Stimulated activated CD8-positive, alpha-beta memory T cell treated with anti-CD3 and anti-CD28 coated beads, Interleukin-15, amount 100 ng/mL, for 4 hours (primary cell): ENCODE data around the gene TMEM40.
"Not testable (repeated sequence)": the region's sequence is repeated elsewhere in the genome, so short reads cannot be mapped to it uniquely, and the experiment has no call there.

Experiments used
- DNase-seq, 2 donors: peaks; one replicate each; pipeline ENCODE4 v3.0.0-alpha.2; 2020; ENCODE audit warnings: low read depth in 2 of 2

The TMEM40 gene

GRCh38 chr3:12759097-12759679 lies at the start of gene TMEM40:
Gene TMEM40 (minus strand): TSS chr3:12759259. CDS start chr3:12749832, 9,427 bp downstream.
- no peak for DNase-seq

GRCh38 chr3:12808587-12808986 lies 49.5 kb upstream of the TMEM40 start:
- no peak for DNase-seq

DNA sequence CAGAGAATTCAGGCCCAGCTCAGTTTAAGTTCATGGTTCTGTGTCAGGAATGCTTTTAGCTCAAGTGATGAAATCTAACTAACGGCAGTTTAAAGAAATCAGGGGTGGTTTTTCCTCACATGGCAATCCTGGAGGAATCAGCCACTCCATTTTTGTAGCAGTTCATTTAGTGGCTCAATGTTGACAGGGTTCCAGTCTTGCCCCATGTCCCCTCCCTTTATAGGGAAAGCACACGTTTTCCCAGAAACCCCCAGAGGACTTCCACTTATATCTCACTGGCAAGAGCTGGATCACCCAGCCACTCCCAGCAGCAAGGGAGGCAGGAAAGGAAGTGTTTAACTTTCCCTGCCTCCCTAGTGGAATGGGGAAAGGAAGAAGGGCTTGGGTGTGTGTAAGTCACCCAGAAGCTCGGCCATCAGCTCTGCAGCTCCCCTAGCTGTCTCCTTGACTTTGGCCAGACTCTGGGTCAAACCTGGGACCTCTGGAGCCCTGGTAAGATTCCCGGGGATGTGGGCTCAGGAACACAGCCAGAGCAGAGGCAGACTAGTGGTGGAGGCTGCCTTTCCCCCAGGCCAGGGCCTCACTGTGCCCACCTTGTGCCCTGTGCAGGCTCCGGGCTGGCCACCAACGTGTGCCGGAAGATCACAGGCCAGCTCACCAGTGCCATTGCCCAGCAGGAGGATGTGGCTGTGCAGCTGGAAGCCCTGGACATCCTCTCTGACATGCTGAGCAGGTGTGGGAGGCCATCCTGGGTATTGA lies 48.7 kb upstream of the TMEM40 start:
- DNase-seq, result no peak

- no peak for DNase-seq
Observed at GRCh38 chr3:12807066-12807465, 48.0 kb upstream of the TMEM40 start.

DNA sequence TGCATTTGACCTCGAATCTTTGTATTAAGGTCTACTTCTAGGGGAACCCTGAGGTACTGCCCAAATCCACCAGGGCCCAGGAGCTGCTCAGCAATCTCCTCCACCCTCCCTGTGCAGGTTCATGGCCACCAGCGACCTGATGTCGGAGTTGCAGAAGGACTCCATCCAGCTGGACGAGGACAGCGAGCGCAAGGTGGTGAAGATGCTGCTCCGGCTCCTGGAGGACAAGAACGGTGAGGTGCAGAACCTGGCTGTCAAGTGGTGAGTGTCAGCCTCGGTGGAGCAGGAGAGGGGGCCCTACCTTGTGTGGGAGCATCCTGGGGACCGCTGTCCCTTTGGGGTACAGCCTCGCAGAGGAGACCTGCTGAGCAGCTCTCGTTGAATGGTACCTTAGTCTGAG lies 44.3 kb upstream of the TMEM40 start:
- no peak for DNase-seq

DNA sequence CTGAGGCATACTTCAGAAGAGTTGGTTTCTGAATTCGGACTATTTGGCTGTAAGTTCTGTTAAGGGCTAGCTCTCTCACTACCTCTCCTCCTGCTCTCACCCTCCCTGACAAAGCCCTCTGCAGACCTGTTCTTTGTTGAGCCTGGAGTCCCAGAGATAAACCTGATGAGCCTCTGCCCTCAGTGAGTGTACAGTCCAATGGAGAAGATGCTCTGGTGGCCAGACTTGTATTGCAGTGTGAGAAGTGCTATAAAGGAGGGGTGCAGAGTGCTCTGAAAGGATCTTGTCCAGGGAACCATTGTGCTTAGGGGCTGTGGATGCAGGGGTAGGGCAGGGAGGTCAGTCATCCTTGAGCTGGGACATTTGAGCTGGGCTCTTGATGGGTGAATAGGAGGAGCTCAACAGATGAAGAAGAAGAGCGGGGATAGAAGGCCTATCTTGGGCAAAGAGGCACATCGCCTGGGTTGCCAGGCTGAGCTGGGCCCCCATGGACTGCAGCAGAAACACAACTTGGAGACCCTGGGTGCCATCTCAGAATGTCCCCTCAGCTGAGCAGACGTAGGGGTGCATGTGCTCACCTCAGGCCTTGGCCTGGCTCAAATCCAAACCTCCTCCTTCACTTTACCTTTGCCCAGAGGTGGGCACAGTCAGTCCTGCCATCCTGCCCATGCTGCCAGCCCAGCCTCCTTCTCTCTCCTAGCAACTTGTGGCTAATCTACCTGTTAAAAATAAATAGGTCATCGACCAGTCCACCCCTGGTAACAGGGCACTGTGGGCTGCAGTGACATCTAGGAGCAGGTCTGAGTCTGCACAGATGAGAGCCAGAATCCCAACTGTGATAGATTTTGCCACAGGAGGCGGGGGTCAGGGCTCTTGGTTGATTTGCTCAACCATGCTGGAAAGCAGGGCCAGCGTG lies 40.7 kb upstream of the TMEM40 start:
- DNase-seq, result no peak

GRCh38 chr3:12798559-12799179 lies 39.6 kb upstream of the TMEM40 start:
- DNase-seq, result no peak

DNA sequence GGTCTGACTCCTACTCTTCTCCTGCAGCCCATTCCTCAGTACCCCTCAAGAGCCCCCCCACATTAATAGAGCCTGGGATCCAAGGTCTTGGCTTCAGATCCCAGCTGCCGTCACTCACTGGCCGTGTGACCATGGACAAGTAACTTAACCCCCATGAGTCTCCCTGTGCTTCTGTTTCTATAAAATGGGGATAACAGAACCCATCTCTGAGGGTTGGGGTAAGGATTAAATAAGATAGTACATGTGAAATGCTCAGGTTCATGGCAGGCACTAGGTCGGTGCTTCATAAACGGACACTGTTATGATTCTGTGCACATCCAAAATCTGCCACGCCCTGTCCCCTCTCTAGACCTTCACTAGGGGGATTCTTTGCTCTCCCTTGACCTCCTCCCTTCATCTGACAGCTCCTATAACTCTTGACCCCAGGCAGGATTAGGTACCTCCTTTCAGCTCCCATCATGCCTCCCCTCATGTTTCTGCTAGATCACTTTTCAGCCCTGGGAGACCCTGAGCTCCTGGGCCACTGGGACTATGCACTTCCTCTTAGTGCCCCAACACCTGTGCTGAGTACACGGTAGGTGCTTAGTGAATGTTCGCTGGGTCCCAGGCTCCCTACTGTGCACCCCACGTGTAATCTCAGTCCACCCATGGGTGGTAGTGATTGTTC lies 39.0 kb upstream of the TMEM40 start:
- DNase-seq, result no peak

DNA sequence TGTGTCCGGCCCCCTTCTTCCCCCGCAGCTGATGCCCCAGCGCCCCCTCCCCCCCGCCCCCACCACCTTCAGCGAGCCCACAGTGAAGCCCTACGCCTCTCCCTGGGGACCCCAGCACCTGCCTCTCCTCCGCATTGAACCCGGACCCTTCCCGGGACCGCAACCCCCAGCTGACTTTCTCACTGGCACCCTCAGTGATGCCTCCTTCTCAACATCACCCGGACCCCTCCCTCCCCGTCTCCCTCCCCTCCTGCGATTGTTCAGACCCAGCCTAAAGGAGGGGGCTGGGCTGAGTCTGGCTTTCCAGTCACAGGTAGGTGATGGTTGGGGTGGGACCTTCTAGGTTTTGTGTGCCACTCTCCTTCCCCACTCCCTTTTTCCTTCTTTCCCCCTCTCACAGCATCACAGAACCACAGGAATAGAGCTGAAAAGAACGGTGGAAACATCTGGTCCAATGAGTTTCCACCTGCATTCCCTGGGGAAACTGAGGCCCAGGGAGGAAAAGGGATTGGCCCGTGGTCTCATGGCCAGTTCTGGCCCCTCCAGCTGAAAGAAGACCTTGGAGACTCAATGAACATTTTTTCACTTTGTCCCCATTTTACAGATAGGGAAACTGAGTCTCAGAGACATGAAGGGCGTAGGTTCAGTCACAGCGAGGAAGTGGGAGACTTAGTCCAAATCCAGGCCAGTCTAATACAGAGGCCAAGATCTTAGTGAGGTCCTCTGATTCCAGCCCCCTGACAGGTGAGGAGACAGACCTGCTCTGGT lies 38.2 kb upstream of the TMEM40 start:
- DNase-seq, result no peak

- no peak for DNase-seq
Observed at GRCh38 chr3:12796171-12797123, 37.4 kb upstream of the TMEM40 start, which contains the start of gene CAND2. Gene CAND2 (plus strand): TSS chr3:12796680. CDS start chr3:12796721, 41 bp downstream.

GRCh38 chr3:12793701-12794100 lies 34.6 kb upstream of the TMEM40 start:
- DNase-seq, result no peak

DNA sequence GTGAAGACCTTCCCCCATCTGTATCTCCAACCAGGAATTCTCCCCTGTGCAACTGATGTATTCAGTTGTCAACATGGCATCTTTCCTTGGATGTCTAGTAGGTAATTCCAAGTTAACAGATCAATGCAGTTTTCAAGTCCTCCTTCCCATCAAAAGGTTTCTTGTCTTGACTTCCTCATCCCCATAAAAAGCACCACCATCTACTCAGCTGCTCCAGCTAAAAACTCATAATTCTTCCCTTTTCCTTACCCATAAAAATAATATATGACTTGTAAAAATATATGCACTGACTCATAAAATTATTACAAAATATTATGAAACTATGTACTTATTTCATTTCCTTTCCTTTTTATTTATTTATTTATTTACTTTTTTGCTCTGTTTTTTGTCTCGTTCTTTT lies 32.4 kb upstream of the TMEM40 start:
- no peak for DNase-seq

DNA sequence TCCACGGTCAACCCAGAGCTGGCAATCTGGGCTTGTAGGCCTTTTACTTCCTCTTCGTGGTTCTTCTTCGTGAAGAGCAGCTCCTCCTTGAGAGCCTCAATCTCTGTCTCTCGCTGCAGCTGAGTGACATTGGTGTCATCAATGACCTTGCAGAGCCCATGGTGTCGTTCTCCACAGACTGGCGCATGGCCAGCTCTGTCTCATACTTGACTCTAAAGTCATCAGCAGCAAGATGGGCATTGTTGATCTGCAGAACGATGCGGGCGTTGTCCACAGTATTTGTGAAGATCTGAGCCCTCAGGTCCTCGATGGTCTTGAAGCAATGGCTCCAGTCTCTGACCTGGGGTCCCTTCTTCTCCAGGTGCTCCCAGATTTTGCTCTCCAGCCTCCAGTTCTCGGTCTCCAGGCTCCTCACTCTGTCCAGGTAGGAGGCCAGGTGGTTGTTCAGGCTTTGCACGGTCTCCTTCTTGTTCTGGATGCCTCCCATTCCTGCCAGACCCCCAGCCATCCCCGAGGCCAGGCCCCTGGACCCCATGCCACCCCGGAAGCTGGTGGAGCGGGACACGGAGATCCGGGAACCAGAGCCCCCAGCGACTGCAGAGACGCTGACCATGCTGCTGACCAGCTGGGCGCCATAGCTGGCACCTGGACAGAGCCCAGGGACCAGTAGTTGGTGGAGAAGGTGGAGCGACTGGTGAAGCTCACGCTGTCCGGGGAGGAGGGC lies 29.1 kb upstream of the TMEM40 start:
- DNase-seq, result not testable (repeated sequence)

DNA sequence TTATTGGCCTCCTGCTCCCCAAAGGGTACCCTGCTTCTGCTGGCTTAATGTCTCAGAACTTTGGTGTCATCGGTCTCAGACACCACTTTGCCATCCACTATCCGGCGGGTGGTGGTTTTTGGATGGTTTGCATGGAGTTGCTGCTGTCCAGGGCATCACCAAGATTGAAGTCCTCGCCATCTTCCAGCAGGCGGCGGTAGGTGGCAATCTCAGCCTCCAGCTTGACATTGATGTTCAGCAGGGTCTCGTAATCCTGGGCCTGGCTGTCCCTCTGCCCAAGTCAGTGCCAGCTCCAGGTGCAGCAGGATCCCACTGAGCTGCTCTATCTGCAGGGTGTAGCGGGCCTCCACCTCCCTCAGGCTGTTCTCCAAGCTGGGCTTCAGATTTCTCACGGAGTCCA lies 28.3 kb upstream of the TMEM40 start:
- peak; percentile 18 to 21 for DNase-seq

- no peak for DNase-seq
Observed at GRCh38 chr3:12785096-12785495, 26.0 kb upstream of the TMEM40 start.

DNA sequence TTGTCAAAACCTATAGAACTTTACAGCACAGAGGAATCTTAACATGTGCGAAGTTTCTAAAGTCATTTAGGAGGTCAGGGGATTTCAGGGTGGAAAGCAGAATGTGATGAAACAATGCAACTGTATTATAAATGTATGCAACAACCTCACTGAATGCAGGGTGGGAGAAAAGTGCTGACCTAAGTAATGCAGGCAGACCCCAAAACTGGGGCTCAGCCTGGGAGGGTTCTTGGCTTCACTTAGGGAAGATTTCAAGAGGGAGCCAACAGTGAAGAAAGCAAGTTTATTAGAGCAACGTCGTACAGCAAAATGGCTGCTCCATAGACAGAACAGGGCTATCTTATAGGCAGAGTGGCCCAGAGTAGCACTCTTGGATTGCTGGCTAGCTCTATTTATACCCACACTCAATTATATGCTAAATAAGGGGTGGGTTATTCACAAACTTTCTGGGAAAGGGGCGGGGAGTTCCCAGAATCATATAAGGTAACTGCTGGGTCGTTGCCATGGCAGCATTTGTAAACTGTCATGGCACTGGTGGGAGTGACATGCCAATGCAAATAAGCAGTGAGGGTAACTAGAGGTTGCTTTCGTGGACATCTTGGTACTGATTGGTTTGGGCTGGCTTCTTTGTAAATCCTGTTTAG lies 23.2 kb upstream of the TMEM40 start:
- DNase-seq, result no peak

GRCh38 chr3:12780751-12781150 lies 21.7 kb upstream of the TMEM40 start:
- DNase-seq, result no peak

GRCh38 chr3:12777171-12777570 lies 18.1 kb upstream of the TMEM40 start:
- no peak for DNase-seq
